Esophagus muscularis mucosa (tissue), 4 donors: ENCODE results near the gene PCBP3. TPM values are rescaled to one million over a fixed set of nuclear protein-coding genes. Genes with fewer than 3 reads are reported as not detected.

Experiments used
- DNase-seq: peaks from one replicate; pipeline ENCODE4 v3.0.0-alpha.2; 2017; ENCODE audit errors: extremely low spot score
- H3K27ac ChIP-seq, 4 donors: fragments of 200-600 bp; sonication (generic); replicated peaks in 1 of 4; 1 replicate in 3 of 4; 2 replicates in 1 of 4; pipeline ENCODE4 v1.5.1; 2016 to 2019; ENCODE audit warnings: mild to moderate bottlenecking in 1 of 4
- H3K27me3 ChIP-seq, 4 donors: fragments of 200-600 bp; sonication (generic); one replicate each; pipeline versions ENCODE4 v1.5.1 to v1.6.0; 2016 to 2019
- H3K36me3 ChIP-seq, 4 donors: fragments of 200-600 bp; sonication (generic); one replicate each; pipeline ENCODE4 v1.5.1; 2016 to 2019
- H3K4me1 ChIP-seq, 4 donors: fragments of 200-600 bp; sonication (generic); one replicate each; pipeline ENCODE4 v1.5.1; 2016 to 2019
- H3K4me3 ChIP-seq, 4 donors: fragments of 200-600 bp; sonication (generic); 1 replicate in 2 of 4; 2 replicates in 2 of 4; pipeline ENCODE4 v1.5.1; 2016 to 2019; ENCODE audit warnings: mild to moderate bottlenecking in 4 of 4, moderate library complexity in 1 of 4
- H3K9me3 ChIP-seq, 4 donors: fragments of 200-600 bp; sonication (generic); 1 replicate in 3 of 4; 2 replicates in 1 of 4; pipeline ENCODE4 v1.5.1; 2016 to 2019
- CTCF ChIP-seq, 3 experiments: fragments of 200-600 bp in 2 of 3; fragments of 450-650 bp in 1 of 3; sonication (generic) in 2 of 3; IDR thresholded peaks; one replicate each; pipeline ENCODE4 v1.5.1; 2017 to 2019; ENCODE audit warnings: antibody characterized with exemption in 3 of 3, mild to moderate bottlenecking in 2 of 3, moderate library complexity in 1 of 3
- EP300 ChIP-seq: sonication (generic); formaldehyde crosslinking; IDR thresholded peaks from one replicate; pipeline ENCODE4 v1.6.1; 2017; ENCODE audit warnings: antibody characterized with exemption
- POLR2A ChIP-seq: fragments of 450-650 bp; IDR thresholded peaks from one replicate; pipeline ENCODE4 v1.6.1; 2017; ENCODE audit warnings: antibody characterized with exemption, moderate library complexity, mild to moderate bottlenecking, low read depth
- POLR2AphosphoS5 ChIP-seq, 2 donors: sonication (generic); formaldehyde crosslinking; IDR thresholded peaks; one replicate each; pipeline ENCODE4 v1.6.1; 2017; ENCODE audit warnings: antibody characterized with exemption in 2 of 2
- WGBS: methylation state at CpG from one replicate; pipeline ENCODE4 v1.1.5; 2018; 5-methylcytosine and 5-hydroxymethylcytosine counted together
- intact Hi-C: fragments of 100-400 bp; cut with DNase I; formaldehyde crosslinking; loops from one replicate; pipeline ENCODE4 v1.15.1; 2023
- total RNA-seq, 4 donors: library from RNA; depleted of rRNA; stranded (reverse); fragments of >200 nt; gene quantifications; one replicate each; pipeline versions ENCODE4 v1.1.0 to v1.2.1, GENCODE V29; 2016

The PCBP3 gene
- total RNA-seq, 4 donors from 2014 or later, result 7.5 to 9.2 (median 8.1) TPM

GRCh38 chr21:45776971-45777370 is 133.4 kb downstream of the PCBP3 start:
- TF ChIP-seq EP300 (no peak), POLR2A (no peak), CTCF (IDR thresholded peaks at IDR 0.05) (no peak), POLR2AphosphoS5 (IDR thresholded peaks at IDR 0.05) (no peak)
- peaks cover 0 to 19% (median 9%) of the 10 kb centered on the region in 4 donors for H3K9me3 ChIP-seq
- no peak overlapping the region for H3K4me3 ChIP-seq
- H3K27ac ChIP-seq, result no peak overlapping the region
- no peaks in the 10 kb centered on the region for H3K4me1 ChIP-seq
- DNase-seq, result no peak
- no peaks in the 10 kb centered on the region for H3K36me3 ChIP-seq
- intact Hi-C loops, result no loop called here
- WGBS, result 89% methylated on average over 1 of the region's 1 CpG
- H3K27me3 ChIP-seq, result no peaks in the 10 kb centered on the region

DNA sequence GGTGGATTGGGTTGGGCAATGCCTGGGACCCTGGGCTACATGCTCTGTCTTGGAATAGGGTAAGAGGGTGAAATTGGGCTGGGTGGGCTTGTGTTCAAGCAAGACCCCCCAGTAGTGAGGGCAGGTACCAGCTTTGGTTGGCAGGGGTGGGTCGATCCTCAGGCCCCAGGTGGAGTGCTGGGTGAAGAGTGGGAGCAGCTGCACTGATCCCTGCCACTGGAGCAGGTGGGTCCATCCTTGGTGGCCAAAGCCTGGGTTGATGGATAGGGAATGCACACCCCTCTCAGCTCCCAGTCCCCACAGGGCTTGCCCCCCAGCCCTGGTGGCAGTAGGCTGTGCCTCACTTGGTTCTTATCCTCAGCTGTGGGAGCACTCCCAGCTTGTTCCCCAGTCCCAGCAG is 135.2 kb downstream of the PCBP3 start:
- Histone ChIP-seq H3K36me3 (no peaks in the 10 kb centered on the region), H3K27me3 (no peaks in the 10 kb centered on the region), H3K4me3 (no peak overlapping the region), H3K4me1 (no peaks in the 10 kb centered on the region), H3K27ac (no peak overlapping the region), H3K9me3 (peaks cover 0 to 18% (median 6%) of the 10 kb centered on the region in 4 donors)
- DNase-seq, result no peak
- TF ChIP-seq EP300, result no peak
- TF ChIP-seq POLR2AphosphoS5 (IDR thresholded peaks at IDR 0.05), result no peak
- TF ChIP-seq CTCF (IDR thresholded peaks at IDR 0.05), result no peak
- TF ChIP-seq POLR2A, result no peak
- intact Hi-C loops, result no loop called here
- WGBS, result 67% methylated on average over 1 of the region's 1 CpG

- Histone ChIP-seq H3K27ac (no peak overlapping the region), H3K9me3 (peaks cover 0 to 18% (median 6%) of the 10 kb centered on the region in 4 donors), H3K36me3 (no peaks in the 10 kb centered on the region), H3K4me3 (no peak overlapping the region), H3K27me3 (no peaks in the 10 kb centered on the region), H3K4me1 (no peaks in the 10 kb centered on the region)
- intact Hi-C loops, result no loop called here
- no peak for TF ChIP-seq POLR2AphosphoS5 (IDR thresholded peaks at IDR 0.05)
- no peak for TF ChIP-seq EP300
- TF ChIP-seq POLR2A, result no peak
- no peak for TF ChIP-seq CTCF (IDR thresholded peaks at IDR 0.05)
- no peak for DNase-seq
- WGBS, result 85% methylated on average over 3 of the region's 3 CpGs
Observed at GRCh38 chr21:45779226-45779625, 135.7 kb downstream of the PCBP3 start.

- DNase-seq, result no peak
- TF ChIP-seq POLR2AphosphoS5 (IDR thresholded peaks at IDR 0.05) (no peak), EP300 (no peak), CTCF (IDR thresholded peaks at IDR 0.05) (no peak), POLR2A (no peak)
Observed at GRCh38 chr21:45780647-45781046, 137.1 kb downstream of the PCBP3 start.

DNA sequence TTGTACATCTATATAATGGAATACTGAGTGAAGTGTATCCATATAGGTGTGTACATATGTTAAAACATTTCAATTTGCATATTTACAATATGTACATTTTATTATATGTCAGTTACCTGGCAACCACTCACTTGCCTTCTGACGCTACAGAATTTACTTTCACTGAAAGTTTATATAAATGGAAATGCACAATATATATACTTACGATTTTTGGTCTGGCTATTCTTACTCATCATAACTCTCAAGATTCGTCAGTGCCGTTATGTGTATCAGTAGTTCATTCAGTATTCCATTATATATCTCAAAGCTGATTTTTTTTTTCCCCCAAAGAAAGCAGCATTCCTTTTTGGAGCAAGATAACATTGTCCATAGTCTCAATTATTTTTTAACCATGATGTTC is 138.2 kb downstream of the PCBP3 start:
- Histone ChIP-seq H3K27ac (no peak overlapping the region), H3K4me3 (no peak overlapping the region), H3K9me3 (peaks cover 0 to 15% (median 4%) of the 10 kb centered on the region in 4 donors), H3K4me1 (no peaks in the 10 kb centered on the region), H3K36me3 (no peaks in the 10 kb centered on the region), H3K27me3 (no peaks in the 10 kb centered on the region)
- TF ChIP-seq POLR2A, result no peak
- no peak for TF ChIP-seq CTCF (IDR thresholded peaks at IDR 0.05)
- TF ChIP-seq EP300, result no peak
- no peak for TF ChIP-seq POLR2AphosphoS5 (IDR thresholded peaks at IDR 0.05)
- 82% methylated on average over 4 of the region's 4 CpGs for WGBS
- no peak for DNase-seq
- intact Hi-C loops, result no loop called here

More at GRCh38 chr21:45780647-45781046, 137.1 kb downstream of the PCBP3 start:
- H3K27me3 ChIP-seq, result no peaks in the 10 kb centered on the region
- no peaks in the 10 kb centered on the region for H3K36me3 ChIP-seq
- no peaks in the 10 kb centered on the region for H3K4me1 ChIP-seq
- intact Hi-C loops, result no loop called here
- H3K4me3 ChIP-seq, result no peak overlapping the region
- H3K9me3 ChIP-seq, result peaks cover 0 to 18% (median 6%) of the 10 kb centered on the region in 4 donors
- WGBS, result 87% methylated on average over 3 of the region's 3 CpGs
- no peak overlapping the region for H3K27ac ChIP-seq
